ENCODE data around the gene CLSTN1. TPM values are rescaled to one million over a fixed set of nuclear protein-coding genes. Genes with fewer than 3 reads are reported as not detected.

Gene CLSTN1
- total and polyA plus RNA-seq, 2 donors (not counting 1 experiment from before 2014, with no cell fraction given) = 34.9 to 81.4 TPM

- TF ChIP-seq EZH2 (IDR thresholded peaks at IDR 0.05; ENCODE audit: borderline replicate concordance, insufficient read depth, low read depth, low read length, poor library complexity, severe bottlenecking) (no peak), CTCF (IDR thresholded peaks at IDR 0.05) (no peak)
- Histone ChIP-seq H3K27me3 (replicated peaks in 1 of 4; ENCODE audit: control extremely low read depth in 1 of 4, control insufficient read depth in 3 of 4, insufficient read depth in 4 of 4, low read length in 3 of 4) (no peaks in the 10 kb centered on the region), H3K27ac (ENCODE audit: low read length in 2 of 2) (no peak overlapping the region), H3K4me1 (ENCODE audit: control insufficient read depth in 2 of 2, insufficient read depth in 2 of 2, low read length in 2 of 2) (no peaks in the 10 kb centered on the region), H3K79me2 (ENCODE audit: control insufficient read depth, insufficient read depth, low read length) (no peaks in the 10 kb centered on the region), H3K36me3 (replicated peaks in 1 of 2; ENCODE audit: control extremely low read depth in 1 of 2, control insufficient read depth in 1 of 2, extremely low read depth in 1 of 2, insufficient read depth in 2 of 2, low read length in 1 of 2) (no peaks in the 10 kb centered on the region), H4K20me1 (ENCODE audit: control insufficient read depth, insufficient read depth, low read length, poor library complexity, severe bottlenecking) (no peaks in the 10 kb centered on the region), H3K9me3 (ENCODE audit: control extremely low read depth in 1 of 3, control insufficient read depth in 2 of 3, insufficient read depth in 1 of 3, low read length in 2 of 3) (no peaks in the 10 kb centered on the region), H3K4me2 (replicated peaks; ENCODE audit: low read depth, low read length, poor library complexity, severe bottlenecking) (no peak overlapping the region), H2AFZ (ENCODE audit: insufficient read depth, low read depth, low read length, poor library complexity, severe bottlenecking) (no peak overlapping the region), H3K4me3 (ENCODE audit: control extremely low read depth in 1 of 5, extremely low read depth in 1 of 5, insufficient read depth in 1 of 5, low read depth in 2 of 5, low read length in 4 of 5) (no peak overlapping the region), H3K9ac (ENCODE audit: low read length) (no peak overlapping the region)
- no peaks in the 10 kb centered on the region for H3K27me3 Mint-ChIP-seq
- intact Hi-C loops (cut with micrococcal nuclease) = no loop called here
- no peaks in the 10 kb centered on the region for H3K9me3 Mint-ChIP-seq (ENCODE audit: insufficient read depth)
- no peak for DNase-seq
- no peak overlapping the region for H3K4me3 Mint-ChIP-seq
- ChIA-PET CTCF (no interaction called here), POLR2A (interaction anchor here (0.6 kb wide), 1 partner anchor 561 kb away, joined by 3 read pairs; no protein-coding TSS in a partner anchor)
- no peak for ATAC-seq (ENCODE audit: low read depth)
- H3K4me1 Mint-ChIP-seq = no peaks in the 10 kb centered on the region
- no peak overlapping the region for H3K27ac Mint-ChIP-seq
- 79% methylated on average over 2 of the region's 3 CpGs for WGBS (ENCODE audit: insufficient coverage)
Observed at GRCh38 chr1:9833632-9834031, 9.9 kb upstream of the CLSTN1 start.

GRCh38 chr1:9827558-9828185, 3.9 kb upstream of the CLSTN1 start:
- no peak for TF ChIP-seq EZH2 (IDR thresholded peaks at IDR 0.05; ENCODE audit: borderline replicate concordance, insufficient read depth, low read depth, low read length, poor library complexity, severe bottlenecking)
- TF ChIP-seq CTCF (IDR thresholded peaks at IDR 0.05) = peak; percentile 59
- ChIA-PET CTCF (interaction anchor here (0.6 to 2.5 kb wide), 6 partner anchors 14 to 199 kb away, joined by 3 to 13 read pairs (median 4); no protein-coding TSS in a partner anchor), POLR2A (interaction anchor here (0.5 to 1.6 kb wide), 2 partner anchors 22 to 72 kb away, joined by 4 to 5 read pairs; no protein-coding TSS in a partner anchor)
- Histone ChIP-seq H3K4me3 (ENCODE audit: control extremely low read depth in 1 of 5, extremely low read depth in 1 of 5, insufficient read depth in 1 of 5, low read depth in 2 of 5, low read length in 4 of 5) (no peak overlapping the region), H3K27ac (ENCODE audit: low read length in 2 of 2) (no peak overlapping the region), H3K36me3 (replicated peaks in 1 of 2; ENCODE audit: control extremely low read depth in 1 of 2, control insufficient read depth in 1 of 2, extremely low read depth in 1 of 2, insufficient read depth in 2 of 2, low read length in 1 of 2) (no peaks in the 10 kb centered on the region), H4K20me1 (ENCODE audit: control insufficient read depth, insufficient read depth, low read length, poor library complexity, severe bottlenecking) (peaks cover 3% of the 10 kb centered on the region), H3K4me1 (ENCODE audit: control insufficient read depth in 2 of 2, insufficient read depth in 2 of 2, low read length in 2 of 2) (peaks cover 19 to 22% of the 10 kb centered on the region in 2 donors), H3K9me3 (ENCODE audit: control extremely low read depth in 1 of 3, control insufficient read depth in 2 of 3, insufficient read depth in 1 of 3, low read length in 2 of 3) (peaks cover 0 to 5% (median 0%) of the 10 kb centered on the region in 3 donors), H3K4me2 (replicated peaks; ENCODE audit: low read depth, low read length, poor library complexity, severe bottlenecking) (no peak overlapping the region), H2AFZ (ENCODE audit: insufficient read depth, low read depth, low read length, poor library complexity, severe bottlenecking) (no peak overlapping the region), H3K27me3 (replicated peaks in 1 of 4; ENCODE audit: control extremely low read depth in 1 of 4, control insufficient read depth in 3 of 4, insufficient read depth in 4 of 4, low read length in 3 of 4) (no peaks in the 10 kb centered on the region), H3K79me2 (ENCODE audit: control insufficient read depth, insufficient read depth, low read length) (no peaks in the 10 kb centered on the region), H3K9ac (ENCODE audit: low read length) (no peak overlapping the region)
- H3K27me3 Mint-ChIP-seq = no peaks in the 10 kb centered on the region
- H3K9me3 Mint-ChIP-seq (ENCODE audit: insufficient read depth) = no peaks in the 10 kb centered on the region
- peaks cover 21% of the 10 kb centered on the region for H3K4me1 Mint-ChIP-seq
- 67% methylated on average over 15 of the region's 24 CpGs for WGBS (ENCODE audit: insufficient coverage)
- H3K4me3 Mint-ChIP-seq = peak overlapping the region; percentile 2
- intact Hi-C loops (cut with micrococcal nuclease) = no loop called here
- ATAC-seq (ENCODE audit: low read depth) (no peak), DNase-seq (peak; percentile 40)
- H3K27ac Mint-ChIP-seq = no peak overlapping the region

Data from B cell (primary cell).